SK-N-SH treated with all-trans-retinoic acid at 6 μM for 48 hours (cell line): ENCODE data around the gene CCT6B.

Experiments used
- ARNTL ChIP-seq: fragments of 450-650 bp; formaldehyde crosslinking; IDR thresholded peaks from 2 replicates; pipeline ENCODE4 v1.5.0; 2020; ENCODE audit warnings: low read depth, mild to moderate bottlenecking, moderate library complexity, borderline replicate concordance
- BACH2 ChIP-seq: fragments of 250-450 bp; sonication (Bioruptor Pico); IDR thresholded peaks from 2 replicates; pipeline ENCODE4 v1.9.0; 2021; ENCODE audit warnings: mild to moderate bottlenecking, borderline replicate concordance
- ESRRG ChIP-seq: fragments of 250-450 bp; sonication (Bioruptor Pico); IDR thresholded peaks from 2 replicates; pipeline ENCODE4 v1.6.1; 2021; ENCODE audit warnings: mild to moderate bottlenecking
- OSR1 ChIP-seq: fragments of 250-450 bp; sonication (Bioruptor Pico); IDR thresholded peaks from 2 replicates; pipeline ENCODE4 v1.8.0; 2022; ENCODE audit warnings: moderate library complexity, mild to moderate bottlenecking, inconsistent platforms
- POU6F1 ChIP-seq: fragments of 250-450 bp; sonication (Bioruptor Pico); IDR thresholded peaks from 2 replicates; pipeline ENCODE4 v1.8.0; 2021; ENCODE audit warnings: low read depth, mild to moderate bottlenecking, moderate library complexity, borderline replicate concordance
- RARB ChIP-seq: fragments of 250-450 bp; sonication (Bioruptor Pico); IDR thresholded peaks from 2 replicates; pipeline ENCODE4 v1.8.0; 2021; ENCODE audit warnings: mild to moderate bottlenecking, moderate library complexity
- SNAI2 ChIP-seq: fragments of 250-450 bp; sonication (Bioruptor Pico); IDR thresholded peaks from 2 replicates; pipeline ENCODE4 v1.5.0; 2020; ENCODE audit warnings: mild to moderate bottlenecking, moderate library complexity
- TCF4 ChIP-seq: fragments of 250-450 bp; sonication (Bioruptor Pico); IDR thresholded peaks from 2 replicates; pipeline ENCODE4 v1.8.0; 2021; ENCODE audit warnings: mild to moderate bottlenecking, moderate library complexity, borderline replicate concordance
- TSHZ2 ChIP-seq: fragments of 250-450 bp; sonication (Bioruptor Pico); IDR thresholded peaks from 2 replicates; pipeline ENCODE4 v1.5.0; 2020; ENCODE audit warnings: mild to moderate bottlenecking, moderate library complexity
- ZFP3 ChIP-seq: fragments of 250-450 bp; sonication (Bioruptor Pico); IDR thresholded peaks from 2 replicates; pipeline ENCODE4 v1.5.0; 2020; ENCODE audit warnings: mild to moderate bottlenecking, moderate library complexity
- ZFP30 ChIP-seq: fragments of 450-650 bp; formaldehyde crosslinking; IDR thresholded peaks from 2 replicates; pipeline ENCODE4 v1.5.0; 2022; ENCODE audit warnings: mild to moderate bottlenecking, moderate library complexity
- ZNF565 ChIP-seq: fragments of 450-650 bp; formaldehyde crosslinking; conservative IDR thresholded peaks from 2 replicates; pipeline ENCODE4 v1.5.0; 2020; ENCODE audit warnings: low read depth, mild to moderate bottlenecking, moderate library complexity
- TF ChIP-seq, protein P1 (sequence below): fragments of 250-450 bp; sonication (Bioruptor Pico); IDR thresholded peaks from 2 replicates; pipeline ENCODE4 v1.8.0; 2020; ENCODE audit warnings: mild to moderate bottlenecking, moderate library complexity, borderline replicate concordance
- TF ChIP-seq, protein P2 (sequence below): fragments of 250-450 bp; sonication (Bioruptor Pico); IDR thresholded peaks from 2 replicates; pipeline ENCODE4 v1.5.1; 2021; ENCODE audit warnings: mild to moderate bottlenecking, moderate library complexity

GRCh38 chr17:34991606-34992005 lies 30.3 kb upstream of the CCT6B start:
- TF ChIP-seq BACH2 (CRISPR knock-in tag) (no peak), OSR1 (CRISPR knock-in tag) (no peak), SNAI2 (CRISPR knock-in tag) (no peak), ZFP3 (no peak), TSHZ2 (CRISPR knock-in tag) (no peak), RARB (no peak), ZFP30 (CRISPR knock-in tag) (no peak), TCF4 (CRISPR knock-in tag) (no peak), POU6F1 (CRISPR knock-in tag) (no peak), ESRRG (CRISPR knock-in tag) (no peak), ZNF565 (CRISPR knock-in tag) (no peak), ARNTL (no peak)
- TF ChIP-seq, protein P1, sequence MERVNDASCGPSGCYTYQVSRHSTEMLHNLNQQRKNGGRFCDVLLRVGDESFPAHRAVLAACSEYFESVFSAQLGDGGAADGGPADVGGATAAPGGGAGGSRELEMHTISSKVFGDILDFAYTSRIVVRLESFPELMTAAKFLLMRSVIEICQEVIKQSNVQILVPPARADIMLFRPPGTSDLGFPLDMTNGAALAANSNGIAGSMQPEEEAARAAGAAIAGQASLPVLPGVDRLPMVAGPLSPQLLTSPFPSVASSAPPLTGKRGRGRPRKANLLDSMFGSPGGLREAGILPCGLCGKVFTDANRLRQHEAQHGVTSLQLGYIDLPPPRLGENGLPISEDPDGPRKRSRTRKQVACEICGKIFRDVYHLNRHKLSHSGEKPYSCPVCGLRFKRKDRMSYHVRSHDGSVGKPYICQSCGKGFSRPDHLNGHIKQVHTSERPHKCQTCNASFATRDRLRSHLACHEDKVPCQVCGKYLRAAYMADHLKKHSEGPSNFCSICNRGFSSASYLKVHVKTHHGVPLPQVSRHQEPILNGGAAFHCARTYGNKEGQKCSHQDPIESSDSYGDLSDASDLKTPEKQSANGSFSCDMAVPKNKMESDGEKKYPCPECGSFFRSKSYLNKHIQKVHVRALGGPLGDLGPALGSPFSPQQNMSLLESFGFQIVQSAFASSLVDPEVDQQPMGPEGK (CRISPR knock-in tag): no peak
- TF ChIP-seq, protein P2, sequence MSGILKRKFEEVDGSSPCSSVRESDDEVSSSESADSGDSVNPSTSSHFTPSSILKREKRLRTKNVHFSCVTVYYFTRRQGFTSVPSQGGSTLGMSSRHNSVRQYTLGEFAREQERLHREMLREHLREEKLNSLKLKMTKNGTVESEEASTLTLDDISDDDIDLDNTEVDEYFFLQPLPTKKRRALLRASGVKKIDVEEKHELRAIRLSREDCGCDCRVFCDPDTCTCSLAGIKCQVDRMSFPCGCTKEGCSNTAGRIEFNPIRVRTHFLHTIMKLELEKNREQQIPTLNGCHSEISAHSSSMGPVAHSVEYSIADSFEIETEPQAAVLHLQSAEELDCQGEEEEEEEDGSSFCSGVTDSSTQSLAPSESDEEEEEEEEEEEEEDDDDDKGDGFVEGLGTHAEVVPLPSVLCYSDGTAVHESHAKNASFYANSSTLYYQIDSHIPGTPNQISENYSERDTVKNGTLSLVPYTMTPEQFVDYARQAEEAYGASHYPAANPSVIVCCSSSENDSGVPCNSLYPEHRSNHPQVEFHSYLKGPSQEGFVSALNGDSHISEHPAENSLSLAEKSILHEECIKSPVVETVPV (CRISPR knock-in tag): no peak
